ENCODE results near the gene SLC35F4. TPM values are rescaled to one million over a fixed set of nuclear protein-coding genes. Genes with fewer than 3 reads are reported as not detected.

SLC35F4 gene
- total RNA-seq, 4 donors from 2014 or later: not detected

DNA sequence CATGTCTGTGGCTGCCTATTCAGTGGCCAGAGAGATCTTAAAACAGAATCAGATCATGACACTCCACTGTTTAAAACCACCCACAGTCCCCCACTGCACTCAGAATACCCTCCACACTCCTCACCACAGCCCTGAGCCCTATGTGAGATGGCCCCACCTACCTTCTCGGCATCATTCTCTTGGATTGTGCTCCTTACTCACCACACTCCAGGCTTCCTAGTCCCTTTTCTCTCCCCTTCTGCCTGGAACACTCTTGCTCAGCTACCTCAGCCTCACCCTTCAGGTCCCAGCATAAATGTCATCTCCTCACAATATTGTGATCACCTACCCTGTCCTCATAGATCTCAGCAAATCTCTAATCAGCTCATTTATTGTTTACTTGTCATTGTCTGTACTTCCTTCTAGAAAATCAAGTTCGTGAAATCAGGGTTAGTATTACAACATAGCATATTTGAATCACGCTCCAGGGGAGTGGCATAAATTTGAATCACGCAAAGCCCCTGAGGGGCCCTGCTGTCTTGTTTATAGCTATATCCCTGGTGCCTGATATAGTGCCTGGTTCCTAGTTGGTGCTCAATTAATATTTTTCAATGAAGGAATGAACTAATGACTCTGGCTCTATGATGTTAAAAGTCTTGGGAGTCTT is 42.8 kb downstream of the SLC35F4 start:
- no peaks in the 10 kb centered on the region for H3K4me1 ChIP-seq
- no peaks in the 10 kb centered on the region for H3K27me3 ChIP-seq
- no peaks in the 10 kb centered on the region for H3K36me3 ChIP-seq
- H3K4me3 ChIP-seq: no peak overlapping the region
- H3K9me3 ChIP-seq: no peaks in the 10 kb centered on the region
- WGBS: 63% methylated on average over 4 of the region's 4 CpGs
- DNase-seq (ENCODE audit: low spot score in 2 of 2): no peak
- TF ChIP-seq POLR2AphosphoS5 (IDR thresholded peaks at IDR 0.05) (no peak), EP300 (IDR thresholded peaks at IDR 0.05) (no peak), POLR2A (IDR thresholded peaks at IDR 0.05) (no peak)
- TF ChIP-seq, protein P1, sequence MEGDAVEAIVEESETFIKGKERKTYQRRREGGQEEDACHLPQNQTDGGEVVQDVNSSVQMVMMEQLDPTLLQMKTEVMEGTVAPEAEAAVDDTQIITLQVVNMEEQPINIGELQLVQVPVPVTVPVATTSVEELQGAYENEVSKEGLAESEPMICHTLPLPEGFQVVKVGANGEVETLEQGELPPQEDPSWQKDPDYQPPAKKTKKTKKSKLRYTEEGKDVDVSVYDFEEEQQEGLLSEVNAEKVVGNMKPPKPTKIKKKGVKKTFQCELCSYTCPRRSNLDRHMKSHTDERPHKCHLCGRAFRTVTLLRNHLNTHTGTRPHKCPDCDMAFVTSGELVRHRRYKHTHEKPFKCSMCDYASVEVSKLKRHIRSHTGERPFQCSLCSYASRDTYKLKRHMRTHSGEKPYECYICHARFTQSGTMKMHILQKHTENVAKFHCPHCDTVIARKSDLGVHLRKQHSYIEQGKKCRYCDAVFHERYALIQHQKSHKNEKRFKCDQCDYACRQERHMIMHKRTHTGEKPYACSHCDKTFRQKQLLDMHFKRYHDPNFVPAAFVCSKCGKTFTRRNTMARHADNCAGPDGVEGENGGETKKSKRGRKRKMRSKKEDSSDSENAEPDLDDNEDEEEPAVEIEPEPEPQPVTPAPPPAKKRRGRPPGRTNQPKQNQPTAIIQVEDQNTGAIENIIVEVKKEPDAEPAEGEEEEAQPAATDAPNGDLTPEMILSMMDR (IDR thresholded peaks at IDR 0.05): no peak
- no peak overlapping the region for H3K27ac ChIP-seq

DNA sequence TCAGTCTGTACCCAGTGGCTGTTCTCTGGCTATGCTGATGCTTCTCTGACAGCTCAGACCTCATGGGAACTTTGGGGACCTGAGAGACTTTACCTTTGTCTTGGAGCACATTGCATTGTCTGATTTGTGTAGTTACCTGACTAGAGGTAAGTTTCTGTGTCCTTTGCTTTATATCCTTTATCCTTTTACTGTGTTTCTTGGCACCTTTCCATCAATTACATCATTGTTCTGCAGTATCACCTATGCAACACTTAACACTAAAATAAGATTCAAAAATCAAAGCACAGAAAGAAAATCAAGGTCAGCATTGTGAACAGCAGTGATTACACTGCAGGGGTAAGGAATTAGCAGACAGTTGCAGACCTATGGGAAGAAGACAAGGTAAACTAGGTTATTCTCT is 43.8 kb downstream of the SLC35F4 start:
- H3K4me1 ChIP-seq: no peaks in the 10 kb centered on the region
- H3K4me3 ChIP-seq: no peak overlapping the region
- H3K27ac ChIP-seq: no peak overlapping the region
- H3K9me3 ChIP-seq: no peaks in the 10 kb centered on the region
- H3K27me3 ChIP-seq: no peaks in the 10 kb centered on the region
- H3K36me3 ChIP-seq: no peaks in the 10 kb centered on the region
- DNase-seq (ENCODE audit: low spot score in 2 of 2): no peak
- TF ChIP-seq POLR2A (IDR thresholded peaks at IDR 0.05) (no peak), POLR2AphosphoS5 (IDR thresholded peaks at IDR 0.05) (no peak), EP300 (IDR thresholded peaks at IDR 0.05) (no peak)
- TF ChIP-seq, protein P1 (IDR thresholded peaks at IDR 0.05): no peak

DNA sequence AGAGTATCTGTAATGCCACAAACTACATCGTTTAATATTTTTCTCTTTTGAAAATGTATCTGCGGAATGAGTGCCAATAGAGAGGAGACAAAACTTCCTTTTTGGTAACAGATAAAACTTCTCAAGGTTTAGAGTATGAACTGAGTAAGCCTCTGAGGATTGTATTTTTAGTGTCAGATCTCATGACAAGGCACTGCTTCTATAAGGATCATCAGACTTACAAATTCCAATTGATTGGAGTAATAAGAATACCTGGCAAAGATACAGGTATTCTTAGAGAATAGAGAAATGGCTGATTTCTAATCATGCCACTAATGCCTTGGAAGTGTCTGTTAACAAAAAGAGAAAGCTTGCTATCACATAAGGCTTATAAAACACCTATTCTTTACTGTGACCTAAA is 45.3 kb downstream of the SLC35F4 start:
- Histone ChIP-seq H3K27me3 (no peaks in the 10 kb centered on the region), H3K27ac (no peak overlapping the region), H3K4me1 (no peaks in the 10 kb centered on the region), H3K4me3 (no peak overlapping the region), H3K36me3 (no peaks in the 10 kb centered on the region), H3K9me3 (no peaks in the 10 kb centered on the region)
- TF ChIP-seq EP300 (IDR thresholded peaks at IDR 0.05): no peak
- no peak for TF ChIP-seq POLR2AphosphoS5 (IDR thresholded peaks at IDR 0.05)
- TF ChIP-seq POLR2A (IDR thresholded peaks at IDR 0.05): no peak
- TF ChIP-seq, protein P1 (IDR thresholded peaks at IDR 0.05): no peak
- no peak for DNase-seq (ENCODE audit: low spot score in 2 of 2)
- WGBS: 80% methylated on average over 2 of the region's 2 CpGs

DNA sequence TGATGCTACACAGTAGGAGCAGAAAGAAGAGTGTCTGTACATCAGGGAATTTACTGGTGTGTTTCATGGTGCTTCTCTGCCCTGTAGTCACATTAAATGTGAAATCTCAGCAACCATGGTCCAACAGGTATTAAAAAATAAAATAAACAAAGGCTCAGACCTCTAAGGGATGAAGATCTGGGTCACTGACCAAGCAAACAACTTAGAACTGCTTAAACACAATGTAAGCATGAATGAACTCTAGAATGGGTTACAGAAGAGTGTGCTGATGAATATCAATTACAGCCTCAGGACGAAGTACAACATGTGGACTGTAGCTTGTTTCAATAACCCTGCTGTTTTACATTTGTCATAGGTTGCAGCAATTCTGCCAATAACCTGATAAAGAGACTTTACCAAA is 47.4 kb downstream of the SLC35F4 start:
- H3K27me3 ChIP-seq: no peaks in the 10 kb centered on the region
- H3K27ac ChIP-seq: no peak overlapping the region
- no peaks in the 10 kb centered on the region for H3K4me1 ChIP-seq
- 75% methylated on average over 1 of the region's 1 CpG for WGBS
- H3K36me3 ChIP-seq: no peaks in the 10 kb centered on the region
- no peak overlapping the region for H3K4me3 ChIP-seq
- no peaks in the 10 kb centered on the region for H3K9me3 ChIP-seq
- no peak for DNase-seq (ENCODE audit: low spot score in 2 of 2)
- TF ChIP-seq EP300 (IDR thresholded peaks at IDR 0.05) (no peak), POLR2AphosphoS5 (IDR thresholded peaks at IDR 0.05) (no peak), POLR2A (IDR thresholded peaks at IDR 0.05) (no peak)
- TF ChIP-seq, protein P1 (IDR thresholded peaks at IDR 0.05): no peak

DNA sequence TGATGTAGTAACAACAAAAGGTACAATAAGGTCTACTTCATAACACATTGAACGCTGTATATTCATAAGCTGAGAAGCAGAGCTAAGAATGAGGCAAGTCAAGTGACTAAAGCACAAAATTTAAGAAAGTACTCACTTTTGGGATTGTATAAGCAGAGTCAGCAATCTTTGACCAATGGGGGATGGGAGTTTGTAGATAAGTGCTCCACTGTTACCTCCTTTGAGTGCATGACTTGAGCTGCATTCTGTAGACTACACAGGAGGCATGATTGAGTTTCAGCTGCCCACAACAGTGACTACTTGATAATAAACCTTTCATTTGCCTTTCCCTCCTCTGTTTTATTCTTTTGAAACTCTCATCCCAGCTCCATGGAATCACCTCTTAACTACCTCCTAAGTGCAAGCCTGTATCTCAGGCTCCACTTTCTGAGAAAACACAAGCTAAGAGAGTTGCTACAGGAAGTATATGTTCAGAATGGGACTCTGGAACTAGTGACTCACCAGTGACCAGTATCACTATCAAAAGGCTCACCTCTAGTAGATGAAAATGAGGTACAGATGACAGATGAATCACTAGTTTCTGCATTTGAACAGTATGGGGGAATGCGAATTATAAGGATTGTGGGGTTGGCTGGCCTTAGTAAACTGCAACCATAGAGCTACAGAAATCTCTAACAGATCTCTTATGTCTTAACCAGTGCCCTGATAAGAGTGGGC is 49.2 kb downstream of the SLC35F4 start:
- 89% methylated on average over 2 of the region's 2 CpGs for whole genome bisulfite sequencing
- Histone ChIP-seq H3K9me3 (no peaks in the 10 kb centered on the region), H3K36me3 (no peaks in the 10 kb centered on the region), H3K4me3 (no peak overlapping the region), H3K27me3 (no peaks in the 10 kb centered on the region), H3K4me1 (no peaks in the 10 kb centered on the region), H3K27ac (no peak overlapping the region)
- no peak for DNase-seq (ENCODE audit: low spot score in 2 of 2)
- TF ChIP-seq POLR2A (IDR thresholded peaks at IDR 0.05): no peak
- no peak for TF ChIP-seq EP300 (IDR thresholded peaks at IDR 0.05)
- no peak for TF ChIP-seq POLR2AphosphoS5 (IDR thresholded peaks at IDR 0.05)

Data from suprapubic skin (tissue), 4 donors.